Lung (tissue), 12 donors: Measurements from ENCODE around the gene SPINT1. TPM values are rescaled to one million over a fixed set of nuclear protein-coding genes. Genes with fewer than 3 reads are reported as not detected.
A peak's percentile ranks its signal among the peaks of the same experiment; 100 is the strongest.

Experiments used
- ATAC-seq: fragments of 200-7000 bp; cut with Tn5 transposase; one replicate; pipeline ENCODE4 v1.9.1; 2020; ENCODE audit warnings: moderate number of reproducible peaks; ENCODE audit not compliant: insufficient read depth, low FRiP score
- DNase-seq, 3 donors: peaks; one replicate each; pipeline ENCODE4 v3.0.0-alpha.2; 2013 to 2017
- H3K27ac ChIP-seq, 2 donors: one replicate each; pipeline ENCODE4 v1.5.1; 2013; ENCODE audit warnings: mild to moderate bottlenecking in 2 of 2, moderate library complexity in 2 of 2, control low read depth in 1 of 2, inconsistent platforms in 1 of 2, low read depth in 1 of 2, low read length in 1 of 2
- H3K27me3 ChIP-seq, 3 donors: one replicate each; pipeline ENCODE4 v1.5.1; 2013; ENCODE audit warnings: low read length in 2 of 3; ENCODE audit not compliant: control insufficient read depth in 3 of 3, insufficient read depth in 3 of 3
- H3K36me3 ChIP-seq, 4 donors: one replicate each; pipeline ENCODE4 v1.5.1; 2013; ENCODE audit warnings: low read length in 4 of 4, mild to moderate bottlenecking in 1 of 4, moderate library complexity in 1 of 4; ENCODE audit not compliant: control insufficient read depth in 4 of 4, insufficient read depth in 4 of 4
- H3K4me1 ChIP-seq, 5 donors: one replicate each; pipeline ENCODE4 v1.5.1; 2013; ENCODE audit warnings: low read length in 5 of 5, mild to moderate bottlenecking in 2 of 5, moderate library complexity in 1 of 5; ENCODE audit not compliant: control insufficient read depth in 5 of 5, insufficient read depth in 5 of 5
- H3K4me3 ChIP-seq: one replicate; pipeline ENCODE4 v1.5.1; 2013; ENCODE audit warnings: mild to moderate bottlenecking, control low read depth, moderate library complexity
- H3K9ac ChIP-seq, 2 donors: one replicate each; pipeline ENCODE4 v1.5.1; 2013; ENCODE audit warnings: low read length in 2 of 2, control low read depth in 1 of 2; ENCODE audit not compliant: insufficient read depth in 1 of 2
- H3K9me3 ChIP-seq, 4 donors: one replicate each; pipeline ENCODE4 v1.5.1; 2013; ENCODE audit warnings: low read length in 3 of 4, mild to moderate bottlenecking in 1 of 4, moderate library complexity in 1 of 4; ENCODE audit not compliant: control insufficient read depth in 4 of 4, insufficient read depth in 3 of 4
- CTCF ChIP-seq: IDR thresholded peaks from 2 replicates; pipeline ENCODE4 v1.5.1; 2012; ENCODE audit warnings: mild to moderate bottlenecking; ENCODE audit errors: control extremely low read depth, extremely low read depth
- WGBS, 2 donors: extraction: QIAGEN DNeasy Blood & Tissue Kit; methylation state at CpG; one replicate each; pipeline ENCODE4 v1.1.7; 2013; 5-methylcytosine and 5-hydroxymethylcytosine counted together
- polyA plus RNA-seq, 2 donors: library from polyadenylated mRNA; stranded (reverse); fragments of 200-250 nt; gene quantifications; one replicate each; pipeline ENCODE4 v1.2.1, GENCODE V29; 2013
- total RNA-seq, 2 donors: library from RNA; depleted of rRNA in 1 of 2; stranded (reverse); fragments of >200 nt in 1 of 2; gene quantifications; one replicate each; pipeline ENCODE4 v1.2.1, GENCODE V29; 2014 to 2021
- donor health status: control.
- donor health status: control.
- donor health status: Bipolar disorder and iron deficiency.
- donor health status: healthy.
- donor health status: DM: yes; HTN: yes; CAD: no.

Gene SPINT1
- total and polyA plus RNA-seq, 4 donors: 47.1 to 136 (median 99.9) TPM

DNA sequence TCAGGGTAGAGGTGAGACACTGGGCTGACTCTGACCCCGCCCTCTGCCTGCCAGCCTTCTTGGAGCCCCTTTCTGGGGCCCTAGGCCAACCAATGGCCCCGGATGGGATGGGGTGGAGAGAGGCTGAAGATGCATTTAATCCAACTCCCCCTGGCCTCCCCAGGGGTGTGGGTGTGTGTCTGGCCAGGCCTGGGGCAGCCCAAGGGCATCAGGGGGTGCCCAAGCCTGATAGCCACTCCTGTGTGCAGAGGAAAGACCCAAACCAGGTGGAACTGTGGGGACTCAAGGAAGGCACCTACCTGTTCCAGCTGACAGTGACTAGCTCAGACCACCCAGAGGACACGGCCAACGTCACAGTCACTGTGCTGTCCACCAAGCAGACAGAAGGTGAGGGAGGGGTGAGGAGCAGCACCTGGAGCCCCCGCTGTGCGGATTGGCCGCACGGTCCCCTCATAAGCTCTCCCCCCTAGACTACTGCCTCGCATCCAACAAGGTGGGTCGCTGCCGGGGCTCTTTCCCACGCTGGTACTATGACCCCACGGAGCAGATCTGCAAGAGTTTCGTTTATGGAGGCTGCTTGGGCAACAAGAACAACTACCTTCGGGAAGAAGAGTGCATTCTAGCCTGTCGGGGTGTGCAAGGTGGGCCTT is 9.5 kb downstream of the SPINT1 start:
- WGBS, 2 donors: 92 to 96% methylated on average over 16 of the region's 16 CpGs
- Histone ChIP-seq H3K4me1 (peaks cover 0 to 12% (median 4%) of the 10 kb centered on the region in 5 donors), H3K36me3 (peaks cover 0 to 18% (median 0%) of the 10 kb centered on the region in 4 donors), H3K9me3 (no peaks in the 10 kb centered on the region), H3K4me3 (no peak overlapping the region), H3K27ac (no peak overlapping the region), H3K27me3 (no peaks in the 10 kb centered on the region), H3K9ac (no peak overlapping the region)
- ATAC-seq (no peak), DNase-seq (no peak)
- TF ChIP-seq CTCF: no peak

- no peaks in the 10 kb centered on the region for H3K27me3 ChIP-seq
- H3K9ac ChIP-seq: no peak overlapping the region
- H3K9me3 ChIP-seq: no peaks in the 10 kb centered on the region
- no peak for TF ChIP-seq CTCF
- no peak overlapping the region for H3K4me3 ChIP-seq
- 56 to 68% methylated on average over 10 of the region's 10 CpGs for WGBS, 2 donors
- DNase-seq: no peak
- peaks cover 0 to 18% (median 0%) of the 10 kb centered on the region in 4 donors for H3K36me3 ChIP-seq
- no peak overlapping the region for H3K27ac ChIP-seq
- no peak for ATAC-seq
- H3K4me1 ChIP-seq: peaks cover 0 to 12% (median 4%) of the 10 kb centered on the region in 5 donors
These were observed 10.3 kb downstream of the SPINT1 start for GRCh38 chr15:40854161-40854560.

DNA sequence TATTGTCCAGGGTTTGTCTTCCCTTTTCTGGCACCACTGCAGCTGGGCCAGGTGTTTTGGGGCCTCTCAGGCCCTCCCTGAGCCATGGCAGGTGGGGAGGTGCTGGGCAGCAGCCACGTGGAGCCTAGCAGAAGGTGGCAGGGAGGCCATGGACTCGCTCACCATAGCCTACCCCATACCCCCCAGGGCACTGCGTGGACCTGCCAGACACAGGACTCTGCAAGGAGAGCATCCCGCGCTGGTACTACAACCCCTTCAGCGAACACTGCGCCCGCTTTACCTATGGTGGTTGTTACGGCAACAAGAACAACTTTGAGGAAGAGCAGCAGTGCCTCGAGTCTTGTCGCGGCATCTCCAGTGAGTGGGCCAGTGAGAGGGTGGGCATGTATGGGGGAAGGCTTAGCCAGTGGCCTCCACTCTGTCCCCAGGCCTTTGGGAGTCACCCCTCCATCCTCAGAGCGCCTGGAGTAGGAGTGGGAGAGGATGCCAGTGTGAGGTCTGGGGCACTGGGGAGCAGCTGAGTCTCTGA is 11.9 kb downstream of the SPINT1 start:
- H3K9ac ChIP-seq: no peak overlapping the region
- H3K4me1 ChIP-seq: peaks cover 0 to 12% (median 4%) of the 10 kb centered on the region in 5 donors
- peaks cover 0 to 18% (median 0%) of the 10 kb centered on the region in 4 donors for H3K36me3 ChIP-seq
- DNase-seq (peak in 1 of 3 donors; percentile 8), ATAC-seq (no peak)
- WGBS, 2 donors: 84 to 87% methylated on average over 13 of the region's 13 CpGs
- H3K4me3 ChIP-seq: no peak overlapping the region
- no peak overlapping the region for H3K27ac ChIP-seq
- no peak for TF ChIP-seq CTCF
- H3K9me3 ChIP-seq: no peaks in the 10 kb centered on the region
- no peaks in the 10 kb centered on the region for H3K27me3 ChIP-seq
